A549 (cell line): ENCODE data around the gene PRRT3. TPM values are rescaled to one million over a fixed set of nuclear protein-coding genes. Genes with fewer than 3 reads are reported as not detected.

ENCODE experiments used
- ATAC-seq, 2 experiments: fragments of 200-7000 bp in 1 of 2; fragments of >200 bp in 1 of 2; cut with Nextera tagmentation in 1 of 2; cut with Tn5 transposase in 1 of 2; 3 replicates each; pipeline versions ENCODE4 v1.8.0 to v1.9.1; 2018 to 2020; ENCODE audit warnings: mild to moderate bottlenecking in 1 of 2, moderate library complexity in 1 of 2
- CTCF ChIA-PET: fragments of 300-600 bp; sonication (Branson Sonifier 250); formaldehyde crosslinking; extraction: SDS; loops from one replicate; lab custom pipeline; 2021; ENCODE audit warnings: antibody characterized with exemption, inconsistent platforms; lab: Yijun Ruan, JAX
- POLR2A ChIA-PET: fragments of 350-600 bp; formaldehyde crosslinking; extraction: SDS; loops from one replicate; lab custom pipeline; 2021; ENCODE audit warnings: antibody characterized with exemption, inconsistent platforms; lab: Yijun Ruan, JAX
- DNase-seq, 2 experiments: peaks; one replicate each; pipeline versions ENCODE4 v3.0.0 to v3.0.0-alpha.2; 2011 to 2016; ENCODE audit warnings: low read depth in 1 of 2, low spot score in 1 of 2
- FAIRE-seq: peaks from 2 replicates; lab custom pipeline; 2011; peaks lifted over from hg19 to GRCh38; lab: Jason Lieb, UNC
- H3K27ac ChIP-seq, 2 experiments: fragments of >200 bp; sonication (Bioruptor Twin); formaldehyde crosslinking; 3 replicates each; pipeline ENCODE4 v1.5.1; 2016 to 2017
- H3K4me1 ChIP-seq: fragments of >200 bp; sonication (Bioruptor Twin); formaldehyde crosslinking; 3 replicates; pipeline ENCODE4 v1.6.1; 2016
- H3K4me2 ChIP-seq: fragments of >200 bp; sonication (Bioruptor Twin); formaldehyde crosslinking; 3 replicates; pipeline ENCODE4 v1.6.1; 2016
- H3K4me3 ChIP-seq: fragments of >200 bp; sonication (Bioruptor Twin); formaldehyde crosslinking; 3 replicates; pipeline ENCODE4 v1.5.1; 2016
- H3K9me3 ChIP-seq: fragments of >200 bp; sonication (Bioruptor Twin); formaldehyde crosslinking; 3 replicates; pipeline ENCODE4 v1.6.1; 2016
- CBX2 ChIP-seq: fragments of 200-600 bp; sonication (generic); IDR thresholded peaks from 2 replicates; pipeline ENCODE4 v1.6.1; 2016; ENCODE audit warnings: low read depth, mild to moderate bottlenecking, borderline replicate concordance
- CHD4 ChIP-seq: fragments of 200-600 bp; sonication (generic); IDR thresholded peaks from 2 replicates; pipeline ENCODE4 v1.6.1; 2016; ENCODE audit warnings: antibody characterized with exemption, mild to moderate bottlenecking, borderline replicate concordance
- EHF ChIP-seq: fragments of 250-450 bp; sonication (Bioruptor Pico); IDR thresholded peaks from 2 replicates; pipeline ENCODE4 v1.5.0; 2020; ENCODE audit warnings: mild to moderate bottlenecking
- ESRRA ChIP-seq: fragments of 150-350 bp; IDR thresholded peaks from 2 replicates; pipeline ENCODE4 v1.6.1; 2014; ENCODE audit warnings: mild to moderate bottlenecking, low read length, borderline replicate concordance
- FOXS1 ChIP-seq: fragments of 250-450 bp; sonication (Bioruptor Pico); IDR thresholded peaks from 2 replicates; pipeline ENCODE4 v1.5.0; 2020; ENCODE audit warnings: mild to moderate bottlenecking, moderate library complexity
- HDAC2 ChIP-seq: fragments of 200-600 bp; sonication (generic); IDR thresholded peaks from 2 replicates; pipeline ENCODE4 v1.6.1; 2016
- HEYL ChIP-seq: fragments of 250-450 bp; sonication (Bioruptor Pico); IDR thresholded peaks from 2 replicates; pipeline ENCODE4 v1.8.0; 2021; ENCODE audit warnings: mild to moderate bottlenecking, moderate library complexity
- HOXA7 ChIP-seq: fragments of 250-450 bp; sonication (Bioruptor Pico); IDR thresholded peaks from 2 replicates; pipeline ENCODE4 v1.5.0; 2020; ENCODE audit warnings: mild to moderate bottlenecking, moderate library complexity
- HOXB5 ChIP-seq: fragments of 250-450 bp; sonication (Bioruptor Pico); IDR thresholded peaks from 2 replicates; pipeline ENCODE4 v1.5.0; 2020; ENCODE audit warnings: mild to moderate bottlenecking, moderate library complexity
- JUN ChIP-seq, 2 experiments: fragments of >200 bp; sonication (Bioruptor Twin); formaldehyde crosslinking; IDR thresholded peaks; 2 replicates in 1 of 2; 3 replicates in 1 of 2; pipeline ENCODE4 v1.6.1; 2016 to 2017
- MAFK ChIP-seq: fragments of 450-650 bp; IDR thresholded peaks from 2 replicates; pipeline ENCODE4 v1.6.1; 2014; ENCODE audit not compliant: partially characterized antibody
- MAZ ChIP-seq: fragments of 150-350 bp; IDR thresholded peaks from 2 replicates; pipeline ENCODE4 v1.6.1; 2014; ENCODE audit warnings: antibody characterized with exemption, low read depth, low read length, borderline replicate concordance
- NFE2L2 ChIP-seq: fragments of 150-350 bp; conservative IDR thresholded peaks from 2 replicates; pipeline ENCODE4 v1.6.1; 2014; ENCODE audit warnings: low read length
- NR3C1 ChIP-seq: fragments of >200 bp; sonication (Bioruptor Twin); formaldehyde crosslinking; IDR thresholded peaks from 3 replicates; pipeline ENCODE4 v1.6.1; 2017
- PHF8 ChIP-seq: fragments of 200-600 bp; sonication (generic); IDR thresholded peaks from 2 replicates; pipeline ENCODE4 v1.6.1; 2016; ENCODE audit warnings: low read depth, mild to moderate bottlenecking, antibody characterized with exemption, moderate library complexity, borderline replicate concordance
- POLR2AphosphoS2 ChIP-seq: conservative IDR thresholded peaks from 2 replicates; pipeline ENCODE4 v1.6.1; 2012; ENCODE audit warnings: low read length, improper control_type of control experiment, inconsistent platforms
- RCOR1 ChIP-seq: fragments of 150-350 bp; IDR thresholded peaks from 2 replicates; pipeline ENCODE4 v1.6.1; 2014; ENCODE audit warnings: antibody characterized with exemption, low read length, low read depth
- RFX5 ChIP-seq: fragments of 450-650 bp; IDR thresholded peaks from 2 replicates; pipeline ENCODE4 v1.7.1; 2014; ENCODE audit warnings: antibody characterized with exemption, mild to moderate bottlenecking, moderate library complexity
- RNF2 ChIP-seq: fragments of 200-600 bp; sonication (generic); IDR thresholded peaks from 2 replicates; pipeline ENCODE4 v1.6.1; 2016; ENCODE audit warnings: low read depth, mild to moderate bottlenecking, antibody characterized with exemption, moderate library complexity, borderline replicate concordance
- SMC3 ChIP-seq: fragments of >200 bp; sonication (Bioruptor Twin); formaldehyde crosslinking; IDR thresholded peaks from 3 replicates; pipeline ENCODE4 v1.6.1; 2018; ENCODE audit warnings: inconsistent platforms
- TFCP2L1 ChIP-seq: fragments of 250-450 bp; sonication (Bioruptor Pico); IDR thresholded peaks from 2 replicates; pipeline ENCODE4 v1.5.0; 2021; ENCODE audit warnings: mild to moderate bottlenecking
- ZC3H11A ChIP-seq: fragments of 450-650 bp; IDR thresholded peaks from 2 replicates; pipeline ENCODE4 v1.6.1; 2014; ENCODE audit warnings: antibody characterized with exemption, mild to moderate bottlenecking
- ZFP36 ChIP-seq: fragments of 450-650 bp; IDR thresholded peaks from 2 replicates; pipeline ENCODE4 v1.6.1; 2014; ENCODE audit warnings: borderline replicate concordance; ENCODE audit not compliant: partially characterized antibody
- ZNF302 ChIP-seq: fragments of 250-450 bp; sonication (Bioruptor Pico); IDR thresholded peaks from 2 replicates; pipeline ENCODE4 v1.9.0; 2021; ENCODE audit warnings: inconsistent platforms, mild to moderate bottlenecking, moderate library complexity
- ZSCAN20 ChIP-seq: fragments of 250-450 bp; sonication (Bioruptor Pico); IDR thresholded peaks from 2 replicates; pipeline ENCODE4 v1.8.0; 2022; ENCODE audit warnings: mild to moderate bottlenecking, moderate library complexity
- WGBS: methylation state at CpG from one replicate; pipeline ENCODE4 v1.1.6; 2017; ENCODE audit errors: missing lambda C conversion rate; 5-methylcytosine and 5-hydroxymethylcytosine counted together
- polyA plus RNA-seq, 4 experiments: library from polyadenylated mRNA; depleted of rRNA in 3 of 4; stranded (reverse); fragments of >200 nt; fragmentation: RNase III in 1 of 4; extraction: RNeasy Plus Mini Kit Qiagen cat#74134 plus additional on column Dnase treatment in 1 of 4; gene quantifications; 2 replicates in 3 of 4; 3 replicates in 1 of 4; pipeline ENCODE4 v1.2.3, GENCODE V29; 2011 to 2017
- TF ChIP-seq, protein P1 (sequence below): IDR thresholded peaks from 2 replicates; pipeline ENCODE4 v1.6.1; 2012
- TF ChIP-seq, protein P2 (sequence below): fragments of >200 bp; sonication (Bioruptor Twin); formaldehyde crosslinking; IDR thresholded peaks from 3 replicates; pipeline ENCODE4 v1.6.1; 2016
- TF ChIP-seq, protein P3 (sequence below): fragments of 200-600 bp; sonication (generic); IDR thresholded peaks from 2 replicates; pipeline ENCODE4 v1.6.1; 2016; ENCODE audit warnings: antibody characterized with exemption, mild to moderate bottlenecking, moderate library complexity
- TF ChIP-seq, protein P4 (sequence below): fragments of 250-450 bp; sonication (Bioruptor Pico); IDR thresholded peaks from 2 replicates; pipeline ENCODE4 v1.5.0; 2021; ENCODE audit warnings: mild to moderate bottlenecking, moderate library complexity, borderline replicate concordance
- TF ChIP-seq, protein P5 (sequence below): fragments of >200 bp; sonication (Bioruptor Twin); formaldehyde crosslinking; IDR thresholded peaks from 2 replicates; pipeline ENCODE4 v1.6.1; 2016

PRRT3 gene
- polyA plus RNA-seq, 2 of the 4 experiments (the other 2 are of a cell fraction), result 0.53 to 1.1 TPM

DNA sequence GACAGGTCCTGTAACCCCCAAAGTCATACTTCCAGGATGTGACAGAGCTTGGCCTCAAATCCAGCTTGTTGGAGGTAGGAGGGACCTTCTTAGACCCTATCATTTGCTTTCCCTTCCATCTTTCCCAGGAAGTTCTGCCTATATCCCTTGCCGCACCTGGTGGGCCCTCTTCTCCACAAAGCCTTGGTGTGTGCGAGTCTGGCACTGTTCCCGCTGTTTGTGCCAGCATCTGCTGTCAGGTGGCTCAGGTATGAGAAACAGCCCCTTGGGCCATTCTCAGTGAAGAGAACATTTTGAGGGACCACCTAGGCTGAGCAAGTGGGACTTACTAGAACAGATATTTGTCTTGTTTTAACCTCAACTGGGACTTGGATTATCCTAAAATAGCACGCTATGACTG lies 48.3 kb downstream of the PRRT3 start:
- no peak overlapping the region for H3K4me2 ChIP-seq
- POLR2A ChIA-PET, result interaction anchor here (0.5 kb wide), 1 partner anchor 10 kb away, joined by 12 read pairs; no protein-coding TSS in a partner anchor
- DNase-seq, result no peak
- H3K4me3 ChIP-seq, result no peak overlapping the region
- no peaks in the 10 kb centered on the region for H3K9me3 ChIP-seq
- WGBS, result 90% methylated on average over 4 of the region's 4 CpGs
- CTCF ChIA-PET, result interaction anchor here (1.0 to 3.9 kb wide), 5 partner anchors 11 to 43 kb away, joined by 3 to 18 read pairs (median 5); partner anchors contain the start of gene CRELD1
- ATAC-seq, result no peak
- TF ChIP-seq, protein P1, sequence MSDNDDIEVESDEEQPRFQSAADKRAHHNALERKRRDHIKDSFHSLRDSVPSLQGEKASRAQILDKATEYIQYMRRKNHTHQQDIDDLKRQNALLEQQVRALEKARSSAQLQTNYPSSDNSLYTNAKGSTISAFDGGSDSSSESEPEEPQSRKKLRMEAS, result no peak
- TF ChIP-seq PHF8 (no peak), ZFP36 (no peak), ESRRA (no peak), MAFK (no peak), POLR2AphosphoS2 (no peak), ZC3H11A (no peak), TFCP2L1 (CRISPR knock-in tag) (no peak), ZSCAN20 (CRISPR knock-in tag) (no peak), RFX5 (no peak), EHF (CRISPR knock-in tag) (no peak), NFE2L2 (no peak), CBX2 (no peak), RCOR1 (no peak), CHD4 (no peak), JUN (IDR thresholded peaks at IDR 0.05) (no peak)
- TF ChIP-seq, protein P2, sequence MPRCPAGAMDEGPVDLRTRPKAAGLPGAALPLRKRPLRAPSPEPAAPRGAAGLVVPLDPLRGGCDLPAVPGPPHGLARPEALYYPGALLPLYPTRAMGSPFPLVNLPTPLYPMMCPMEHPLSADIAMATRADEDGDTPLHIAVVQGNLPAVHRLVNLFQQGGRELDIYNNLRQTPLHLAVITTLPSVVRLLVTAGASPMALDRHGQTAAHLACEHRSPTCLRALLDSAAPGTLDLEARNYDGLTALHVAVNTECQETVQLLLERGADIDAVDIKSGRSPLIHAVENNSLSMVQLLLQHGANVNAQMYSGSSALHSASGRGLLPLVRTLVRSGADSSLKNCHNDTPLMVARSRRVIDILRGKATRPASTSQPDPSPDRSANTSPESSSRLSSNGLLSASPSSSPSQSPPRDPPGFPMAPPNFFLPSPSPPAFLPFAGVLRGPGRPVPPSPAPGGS, result no peak
- TF ChIP-seq, protein P3, sequence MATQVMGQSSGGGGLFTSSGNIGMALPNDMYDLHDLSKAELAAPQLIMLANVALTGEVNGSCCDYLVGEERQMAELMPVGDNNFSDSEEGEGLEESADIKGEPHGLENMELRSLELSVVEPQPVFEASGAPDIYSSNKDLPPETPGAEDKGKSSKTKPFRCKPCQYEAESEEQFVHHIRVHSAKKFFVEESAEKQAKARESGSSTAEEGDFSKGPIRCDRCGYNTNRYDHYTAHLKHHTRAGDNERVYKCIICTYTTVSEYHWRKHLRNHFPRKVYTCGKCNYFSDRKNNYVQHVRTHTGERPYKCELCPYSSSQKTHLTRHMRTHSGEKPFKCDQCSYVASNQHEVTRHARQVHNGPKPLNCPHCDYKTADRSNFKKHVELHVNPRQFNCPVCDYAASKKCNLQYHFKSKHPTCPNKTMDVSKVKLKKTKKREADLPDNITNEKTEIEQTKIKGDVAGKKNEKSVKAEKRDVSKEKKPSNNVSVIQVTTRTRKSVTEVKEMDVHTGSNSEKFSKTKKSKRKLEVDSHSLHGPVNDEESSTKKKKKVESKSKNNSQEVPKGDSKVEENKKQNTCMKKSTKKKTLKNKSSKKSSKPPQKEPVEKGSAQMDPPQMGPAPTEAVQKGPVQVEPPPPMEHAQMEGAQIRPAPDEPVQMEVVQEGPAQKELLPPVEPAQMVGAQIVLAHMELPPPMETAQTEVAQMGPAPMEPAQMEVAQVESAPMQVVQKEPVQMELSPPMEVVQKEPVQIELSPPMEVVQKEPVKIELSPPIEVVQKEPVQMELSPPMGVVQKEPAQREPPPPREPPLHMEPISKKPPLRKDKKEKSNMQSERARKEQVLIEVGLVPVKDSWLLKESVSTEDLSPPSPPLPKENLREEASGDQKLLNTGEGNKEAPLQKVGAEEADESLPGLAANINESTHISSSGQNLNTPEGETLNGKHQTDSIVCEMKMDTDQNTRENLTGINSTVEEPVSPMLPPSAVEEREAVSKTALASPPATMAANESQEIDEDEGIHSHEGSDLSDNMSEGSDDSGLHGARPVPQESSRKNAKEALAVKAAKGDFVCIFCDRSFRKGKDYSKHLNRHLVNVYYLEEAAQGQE, result no peak
- TF ChIP-seq, protein P4, sequence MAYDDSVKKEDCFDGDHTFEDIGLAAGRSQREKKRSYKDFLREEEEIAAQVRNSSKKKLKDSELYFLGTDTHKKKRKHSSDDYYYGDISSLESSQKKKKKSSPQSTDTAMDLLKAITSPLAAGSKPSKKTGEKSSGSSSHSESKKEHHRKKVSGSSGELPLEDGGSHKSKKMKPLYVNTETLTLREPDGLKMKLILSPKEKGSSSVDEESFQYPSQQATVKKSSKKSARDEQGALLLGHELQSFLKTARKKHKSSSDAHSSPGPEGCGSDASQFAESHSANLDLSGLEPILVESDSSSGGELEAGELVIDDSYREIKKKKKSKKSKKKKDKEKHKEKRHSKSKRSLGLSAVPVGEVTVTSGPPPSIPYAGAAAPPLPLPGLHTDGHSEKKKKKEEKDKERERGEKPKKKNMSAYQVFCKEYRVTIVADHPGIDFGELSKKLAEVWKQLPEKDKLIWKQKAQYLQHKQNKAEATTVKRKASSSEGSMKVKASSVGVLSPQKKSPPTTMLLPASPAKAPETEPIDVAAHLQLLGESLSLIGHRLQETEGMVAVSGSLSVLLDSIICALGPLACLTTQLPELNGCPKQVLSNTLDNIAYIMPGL (CRISPR knock-in tag), result no peak
- H3K27ac ChIP-seq, result no peak overlapping the region
- no peak for FAIRE-seq
- peaks cover 20% of the 10 kb centered on the region for H3K4me1 ChIP-seq

DNA sequence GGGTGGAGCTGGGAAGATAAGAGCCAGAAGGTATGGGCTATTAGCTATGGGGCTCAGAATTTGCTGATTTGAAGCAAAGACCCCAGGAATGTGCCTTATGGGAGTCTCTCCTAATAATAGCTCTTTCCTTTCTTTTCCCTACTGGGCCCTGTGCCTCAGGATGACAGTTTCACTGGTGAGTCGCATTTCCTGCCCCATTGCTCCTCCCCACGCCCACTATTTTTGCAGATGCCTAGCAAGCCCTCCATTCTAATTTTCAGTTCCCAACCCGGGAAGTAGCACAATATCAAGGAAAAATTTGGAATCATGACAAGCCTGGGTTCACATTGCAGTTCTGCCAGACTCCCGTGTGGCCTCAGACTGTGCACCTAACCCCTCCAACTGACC lies 49.0 kb downstream of the PRRT3 start:
- no peak for FAIRE-seq
- peak in 1 of 2 experiments; percentile 42; a peak in 3 of 6 replicates for ATAC-seq
- H3K27ac ChIP-seq, result peak overlapping the region in 1 of 2 experiments; percentile 67; a peak in 3 of 6 replicates
- H3K9me3 ChIP-seq, result no peaks in the 10 kb centered on the region
- CTCF ChIA-PET, result interaction anchor here (1.0 to 3.9 kb wide), 8 partner anchors 10 to 43 kb away, joined by 3 to 18 read pairs (median 5); partner anchors contain the start of gene CRELD1
- H3K4me2 ChIP-seq, result peak overlapping the region; percentile 29; the same call in 1 of the 3 replicates
- WGBS, result 41% methylated on average over 4 of the region's 4 CpGs
- no peak for TF ChIP-seq JUN (IDR thresholded peaks at IDR 0.05)
- no peak for TF ChIP-seq TFCP2L1 (CRISPR knock-in tag)
- no peak for TF ChIP-seq MAZ
- TF ChIP-seq NR3C1, result no peak
- TF ChIP-seq, protein P5, sequence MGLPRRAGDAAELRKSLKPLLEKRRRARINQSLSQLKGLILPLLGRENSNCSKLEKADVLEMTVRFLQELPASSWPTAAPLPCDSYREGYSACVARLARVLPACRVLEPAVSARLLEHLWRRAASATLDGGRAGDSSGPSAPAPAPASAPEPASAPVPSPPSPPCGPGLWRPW, result no peak
- no peak for TF ChIP-seq HOXB5 (CRISPR knock-in tag)
- no peak for TF ChIP-seq RNF2
- no peak for TF ChIP-seq ZNF302 (CRISPR knock-in tag)
- TF ChIP-seq, protein P4 (CRISPR knock-in tag), result no peak
- TF ChIP-seq PHF8, result no peak
- TF ChIP-seq SMC3, result no peak
- no peak for TF ChIP-seq FOXS1 (CRISPR knock-in tag)
- no peak for TF ChIP-seq CBX2
- TF ChIP-seq HEYL (CRISPR knock-in tag), result no peak
- TF ChIP-seq ZC3H11A, result no peak
- no peak for TF ChIP-seq HDAC2
- TF ChIP-seq HOXA7 (CRISPR knock-in tag), result no peak
- TF ChIP-seq, all 56 proteins: peak for 0
- Histone ChIP-seq H3K4me1 (peaks cover 27% of the 10 kb centered on the region), H3K4me3 (no peak overlapping the region)
- no peak for DNase-seq
- POLR2A ChIA-PET, result interaction anchor here (0.9 kb wide), 1 partner anchor 12 kb away, joined by 3 read pairs; no protein-coding TSS in a partner anchor
